ENCODE measurements around the gene CDC40. TPM values are rescaled to one million over a fixed set of nuclear protein-coding genes. Genes with fewer than 3 reads are reported as not detected.

The CDC40 gene
- total and polyA plus RNA-seq, 10 donors = 12.5 to 38.1 (median 29.9) TPM

GRCh38 chr6:110190726-110191125 lies 10.5 kb downstream of the CDC40 start:
- peaks cover 14 to 74% (median 57%) of the 10 kb centered on the region in 6 donors for H3K4me1 ChIP-seq
- intact Hi-C loops (cut with DNase I; ENCODE audit: low total_unique reads) = no loop called here
- peaks cover 0 to 29% (median 13%) of the 10 kb centered on the region in 6 donors for H3K36me3 ChIP-seq
- TF ChIP-seq POLR2AphosphoS5 (IDR thresholded peaks at IDR 0.05) (no peak), CTCF (IDR thresholded peaks at IDR 0.05 in 8 of 11, conservative IDR thresholded peaks at IDR 0.05 in 3 of 11) (no peak), POLR2A (IDR thresholded peaks at IDR 0.05) (no peak)
- DNase-seq = no peak
- WGBS, 5 donors = 88 to 94% (median 90%) methylated on average over 6 of the region's 6 CpGs
- no peaks in the 10 kb centered on the region for H3K9me3 ChIP-seq
- H3K4me3 ChIP-seq = no peak overlapping the region
- no peaks in the 10 kb centered on the region for H3K27me3 ChIP-seq (replicated peaks in 1 of 7)
- no peak overlapping the region for H3K27ac ChIP-seq

GRCh38 chr6:110191477-110191876 lies 11.2 kb downstream of the CDC40 start:
- TF ChIP-seq POLR2AphosphoS5 (IDR thresholded peaks at IDR 0.05) (no peak), POLR2A (IDR thresholded peaks at IDR 0.05) (no peak), CTCF (IDR thresholded peaks at IDR 0.05 in 8 of 11, conservative IDR thresholded peaks at IDR 0.05 in 3 of 11) (no peak)
- no peaks in the 10 kb centered on the region for H3K27me3 ChIP-seq (replicated peaks in 1 of 7)
- DNase-seq = no peak
- 74 to 88% (median 82%) methylated on average over 2 of the region's 2 CpGs for WGBS, 5 donors
- no peak overlapping the region for H3K4me3 ChIP-seq
- intact Hi-C loops (cut with DNase I; ENCODE audit: low total_unique reads) = no loop called here
- H3K9me3 ChIP-seq = no peaks in the 10 kb centered on the region
- H3K4me1 ChIP-seq = peaks cover 7 to 72% (median 50%) of the 10 kb centered on the region in 6 donors
- no peak overlapping the region for H3K27ac ChIP-seq
- H3K36me3 ChIP-seq = peaks cover 0 to 29% (median 13%) of the 10 kb centered on the region in 6 donors

- 95 to 98% (median 98%) methylated on average over 4 of the region's 4 CpGs for WGBS, 5 donors
- H3K27ac ChIP-seq = no peak overlapping the region
Observed at GRCh38 chr6:110195639-110196038, 15.4 kb downstream of the CDC40 start.

GRCh38 chr6:110196874-110197273 lies 16.6 kb downstream of the CDC40 start:
- Histone ChIP-seq H3K9me3 (no peaks in the 10 kb centered on the region), H3K4me1 (peaks cover 2 to 52% (median 13%) of the 10 kb centered on the region in 6 donors), H3K27ac (no peak overlapping the region), H3K27me3 (replicated peaks in 1 of 7) (no peaks in the 10 kb centered on the region), H3K36me3 (peaks cover 0 to 41% (median 15%) of the 10 kb centered on the region in 6 donors), H3K4me3 (no peak overlapping the region)
- WGBS, 5 donors = 67 to 76% (median 68%) methylated on average over 1 of the region's 1 CpG
- DNase-seq = no peak
- TF ChIP-seq CTCF (IDR thresholded peaks at IDR 0.05 in 8 of 11, conservative IDR thresholded peaks at IDR 0.05 in 3 of 11) (no peak), POLR2A (IDR thresholded peaks at IDR 0.05) (no peak), POLR2AphosphoS5 (IDR thresholded peaks at IDR 0.05) (no peak)
- intact Hi-C loops (cut with DNase I; ENCODE audit: low total_unique reads) = no loop called here

More at GRCh38 chr6:110195639-110196038, 15.4 kb downstream of the CDC40 start:
- Histone ChIP-seq H3K4me3 (no peak overlapping the region), H3K4me1 (peaks cover 6 to 52% (median 19%) of the 10 kb centered on the region in 6 donors), H3K36me3 (peaks cover 0 to 41% (median 15%) of the 10 kb centered on the region in 6 donors), H3K27me3 (replicated peaks in 1 of 7) (no peaks in the 10 kb centered on the region), H3K9me3 (no peaks in the 10 kb centered on the region)
- no peak for DNase-seq
- intact Hi-C loops (cut with DNase I; ENCODE audit: low total_unique reads) = no loop called here
- TF ChIP-seq POLR2A (IDR thresholded peaks at IDR 0.05) (no peak), CTCF (IDR thresholded peaks at IDR 0.05 in 8 of 11, conservative IDR thresholded peaks at IDR 0.05 in 3 of 11) (no peak)
